NB4 (cell line): ENCODE data around the gene GNPTAB.

Experiments used
- CTCF ChIP-seq: IDR thresholded peaks from one replicate; pipeline ENCODE4 v1.5.1; 2012; ENCODE audit warnings: low read depth, low read length
- MAX ChIP-seq: IDR thresholded peaks from 2 replicates; pipeline ENCODE4 v1.6.1; 2011; ENCODE audit warnings: low read depth, low read length
- POLR2A ChIP-seq: IDR thresholded peaks from 2 replicates; pipeline ENCODE4 v1.6.1; 2011; ENCODE audit warnings: mild to moderate bottlenecking; ENCODE audit not compliant: insufficient read length; ENCODE audit errors: extremely low read depth

- TF ChIP-seq CTCF = no peak
- peak; percentile 84 for TF ChIP-seq MAX
- TF ChIP-seq POLR2A = no peak
Measured at GRCh38 chr12:101857043-101857558, 26.3 kb upstream of the GNPTAB start.
